Measurements from ENCODE around the gene ATM.
"Not testable (repeated sequence)": the region's sequence is repeated elsewhere in the genome, so short reads cannot be mapped to it uniquely, and the experiment has no call there.

The ATM gene

DNA sequence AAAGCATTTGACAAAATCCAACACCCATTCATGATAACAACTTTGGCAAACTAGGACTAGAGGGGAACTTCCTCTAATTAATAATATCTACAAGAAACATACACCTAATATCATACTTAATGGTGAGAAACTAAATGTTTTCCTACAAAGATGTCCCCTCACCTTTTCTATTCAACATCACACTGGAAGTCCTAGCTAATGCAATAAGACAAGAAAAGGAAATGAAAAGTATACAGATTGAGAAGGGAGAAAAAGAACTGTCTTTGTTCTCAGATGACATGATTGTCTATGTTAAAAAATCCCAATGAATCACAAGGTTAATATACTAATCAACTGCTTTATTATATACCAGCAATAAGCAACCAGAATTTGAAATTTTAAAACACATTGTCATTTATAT is 192.1 kb downstream of the ATM start:
- H3K4me1 ChIP-seq (ENCODE audit: control insufficient read depth in 1 of 2, insufficient read depth in 1 of 2, low read depth in 1 of 2, low read length in 1 of 2), result no peaks in the 10 kb centered on the region
- no peaks in the 10 kb centered on the region for H3K27me3 ChIP-seq
- H3K27ac ChIP-seq, result no peak overlapping the region
- H3K4me3 ChIP-seq (ENCODE audit: low read depth in 1 of 2, low read length in 1 of 2), result no peak overlapping the region
- TF ChIP-seq, protein P1, sequence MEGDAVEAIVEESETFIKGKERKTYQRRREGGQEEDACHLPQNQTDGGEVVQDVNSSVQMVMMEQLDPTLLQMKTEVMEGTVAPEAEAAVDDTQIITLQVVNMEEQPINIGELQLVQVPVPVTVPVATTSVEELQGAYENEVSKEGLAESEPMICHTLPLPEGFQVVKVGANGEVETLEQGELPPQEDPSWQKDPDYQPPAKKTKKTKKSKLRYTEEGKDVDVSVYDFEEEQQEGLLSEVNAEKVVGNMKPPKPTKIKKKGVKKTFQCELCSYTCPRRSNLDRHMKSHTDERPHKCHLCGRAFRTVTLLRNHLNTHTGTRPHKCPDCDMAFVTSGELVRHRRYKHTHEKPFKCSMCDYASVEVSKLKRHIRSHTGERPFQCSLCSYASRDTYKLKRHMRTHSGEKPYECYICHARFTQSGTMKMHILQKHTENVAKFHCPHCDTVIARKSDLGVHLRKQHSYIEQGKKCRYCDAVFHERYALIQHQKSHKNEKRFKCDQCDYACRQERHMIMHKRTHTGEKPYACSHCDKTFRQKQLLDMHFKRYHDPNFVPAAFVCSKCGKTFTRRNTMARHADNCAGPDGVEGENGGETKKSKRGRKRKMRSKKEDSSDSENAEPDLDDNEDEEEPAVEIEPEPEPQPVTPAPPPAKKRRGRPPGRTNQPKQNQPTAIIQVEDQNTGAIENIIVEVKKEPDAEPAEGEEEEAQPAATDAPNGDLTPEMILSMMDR (IDR thresholded peaks at IDR 0.05), result no peak
- H3K36me3 ChIP-seq, result no peaks in the 10 kb centered on the region
- H3K9me3 ChIP-seq, result no peaks in the 10 kb centered on the region

DNA sequence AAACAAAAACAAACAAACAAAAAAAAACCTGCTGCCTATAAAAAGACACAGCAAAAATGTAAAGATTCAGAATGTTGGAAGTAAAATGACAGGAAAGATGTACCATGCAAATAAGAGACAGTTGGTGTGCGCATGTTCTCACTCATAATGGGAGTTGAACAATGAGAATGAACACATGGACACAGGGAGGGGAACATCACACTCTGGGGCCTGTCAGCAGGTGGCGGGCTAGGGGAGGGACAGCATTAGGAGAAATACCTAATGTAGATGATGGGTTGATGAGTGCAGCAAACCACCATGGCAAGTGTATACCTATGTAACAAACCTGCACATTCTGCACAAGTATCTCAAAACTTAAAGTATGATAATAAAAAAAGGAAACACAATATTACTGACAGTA is 194.7 kb downstream of the ATM start:
- not testable (repeated sequence) for H3K4me1 ChIP-seq (ENCODE audit: control insufficient read depth in 1 of 2, insufficient read depth in 1 of 2, low read depth in 1 of 2, low read length in 1 of 2); H3K27me3 ChIP-seq; H3K27ac ChIP-seq; H3K9me3 ChIP-seq; H3K36me3 ChIP-seq; H3K4me3 ChIP-seq (ENCODE audit: low read depth in 1 of 2, low read length in 1 of 2)
